DOHH2 (cell line): ENCODE data around the gene TULP4.
A peak's percentile ranks its signal among the peaks of the same experiment; 100 is the strongest.

Source experiments
- H3F3A ChIP-seq: fragments of 200-600 bp; sonication (generic), shearing (Covaris generic); 2 replicates; pipeline ENCODE4 v1.6.0; 2016; ENCODE audit warnings: antibody characterized with exemption, mild to moderate bottlenecking; ENCODE audit not compliant: control insufficient read depth, insufficient read depth
- H3K27ac ChIP-seq: fragments of 200-600 bp; sonication (generic); 2 replicates; pipeline ENCODE4 v1.5.1; 2014; ENCODE audit warnings: low read depth, mild to moderate bottlenecking, low read length, moderate library complexity
- H3K27me3 ChIP-seq: fragments of 200-600 bp; sonication (generic); 2 replicates; pipeline ENCODE4 v1.6.1; 2014; ENCODE audit warnings: mild to moderate bottlenecking, low read length, mixed read lengths; ENCODE audit not compliant: control insufficient read depth
- H3K36me3 ChIP-seq: fragments of 200-600 bp; sonication (generic); 2 replicates; pipeline ENCODE4 v1.6.1; 2014; ENCODE audit warnings: mild to moderate bottlenecking, low read length, moderate library complexity, mixed read lengths; ENCODE audit not compliant: control insufficient read depth
- H3K4me1 ChIP-seq: fragments of 200-600 bp; sonication (generic); 2 replicates; pipeline ENCODE4 v1.6.1; 2014; ENCODE audit warnings: mild to moderate bottlenecking, low read length, mixed read lengths; ENCODE audit not compliant: control insufficient read depth
- H3K4me2 ChIP-seq: fragments of 200-600 bp; sonication (generic); 2 replicates; pipeline ENCODE4 v1.6.0; 2014; ENCODE audit warnings: mild to moderate bottlenecking, low read length, moderate library complexity
- H3K4me3 ChIP-seq: fragments of 200-600 bp; sonication (generic); 2 replicates; pipeline ENCODE4 v1.5.1; 2014; ENCODE audit warnings: mild to moderate bottlenecking, low read length, mixed read lengths
- H3K79me2 ChIP-seq: fragments of 200-600 bp; sonication (generic); 2 replicates; pipeline ENCODE4 v1.6.1; 2014; ENCODE audit warnings: mild to moderate bottlenecking, low read length, mixed read lengths; ENCODE audit not compliant: control insufficient read depth
- H3K9me2 ChIP-seq: fragments of 200-600 bp; sonication (generic); replicated peaks from 2 replicates; pipeline ENCODE4 v1.6.1; 2014; ENCODE audit warnings: mild to moderate bottlenecking, low read length, mixed read lengths; ENCODE audit not compliant: control insufficient read depth
- H3K9me3 ChIP-seq: fragments of 200-600 bp; sonication (generic); 2 replicates; pipeline ENCODE4 v1.6.1; 2014; ENCODE audit warnings: antibody characterized with exemption, low read length, mixed read lengths; ENCODE audit not compliant: control insufficient read depth, insufficient read depth
- H4K20me1 ChIP-seq: fragments of 200-600 bp; sonication (generic); 2 replicates; pipeline ENCODE4 v1.6.0; 2014; ENCODE audit warnings: low read depth, mild to moderate bottlenecking, antibody characterized with exemption, low read length, moderate library complexity; ENCODE audit not compliant: control insufficient read depth, insufficient read depth
- CTCF ChIP-seq: fragments of 200-600 bp; sonication (generic); IDR thresholded peaks from one replicate; pipeline ENCODE4 v1.5.1; 2014; ENCODE audit warnings: antibody characterized with exemption, mild to moderate bottlenecking, low read depth, low read length; ENCODE audit not compliant: poor library complexity, severe bottlenecking
- EZH2phosphoT487 ChIP-seq: fragments of 200-600 bp; sonication (generic); IDR thresholded peaks from 2 replicates; pipeline ENCODE4 v1.6.1; 2017; ENCODE audit warnings: borderline replicate concordance, mild to moderate bottlenecking, antibody characterized with exemption, low read length, moderate library complexity, mixed read lengths

TULP4 gene

GRCh38 chr6:158383542-158383941 is 71.3 kb downstream of the TULP4 start:
- Histone ChIP-seq H3K27ac (no peak overlapping the region), H3K4me1 (peaks cover 23% of the 10 kb centered on the region), H4K20me1 (0 out of 2 replicates have a peak, but pooled peaks cover 2% of the 10 kb centered on the region), H3F3A (no peaks in the 10 kb centered on the region; the same call in 1 of the 2 replicates), H3K27me3 (no peaks in the 10 kb centered on the region), H3K79me2 (peaks cover 43% of the 10 kb centered on the region), H3K4me2 (no peak overlapping the region), H3K9me2 (no peaks in the 10 kb centered on the region), H3K9me3 (no peaks in the 10 kb centered on the region), H3K4me3 (no peak overlapping the region), H3K36me3 (no peaks in the 10 kb centered on the region)
- TF ChIP-seq CTCF (no peak), EZH2phosphoT487 (no peak)

DNA sequence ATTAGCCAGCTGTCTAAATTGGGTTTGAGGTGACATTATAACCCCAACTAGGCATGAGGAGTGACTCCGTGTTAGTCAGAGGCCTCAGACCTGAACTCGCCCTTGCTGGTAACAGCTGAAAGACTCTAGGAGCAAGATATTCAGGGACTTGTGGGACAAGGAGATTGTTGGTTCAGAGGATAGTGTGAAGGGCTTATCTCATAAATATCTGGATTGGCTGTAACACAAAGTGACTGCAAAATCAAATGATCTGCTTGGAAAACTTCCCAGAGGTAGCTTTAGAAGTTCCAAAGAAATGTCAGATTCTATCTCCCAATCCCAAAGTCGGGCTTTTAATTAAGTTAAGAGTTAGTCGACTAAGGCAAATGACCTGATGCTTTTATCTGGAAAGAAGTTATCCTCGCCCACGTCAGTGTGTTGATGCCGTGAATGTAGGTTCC is 72.4 kb downstream of the TULP4 start:
- Histone ChIP-seq H3F3A (no peaks in the 10 kb centered on the region; the same call in 1 of the 2 replicates), H3K4me1 (peaks cover 15% of the 10 kb centered on the region), H3K4me2 (no peak overlapping the region), H3K4me3 (no peak overlapping the region), H3K9me2 (no peaks in the 10 kb centered on the region), H4K20me1 (0 out of 2 replicates have a peak, but pooled peaks cover 2% of the 10 kb centered on the region), H3K9me3 (no peaks in the 10 kb centered on the region), H3K79me2 (peaks cover 39% of the 10 kb centered on the region), H3K27ac (no peak overlapping the region), H3K27me3 (no peaks in the 10 kb centered on the region), H3K36me3 (no peaks in the 10 kb centered on the region)
- TF ChIP-seq CTCF (no peak), EZH2phosphoT487 (no peak)

GRCh38 chr6:158387036-158387435 is 74.8 kb downstream of the TULP4 start:
- H3K9me3 ChIP-seq: peaks cover 10% of the 10 kb centered on the region; the same call in 1 of the 2 replicates
- no peaks in the 10 kb centered on the region for H3F3A ChIP-seq
- H3K27ac ChIP-seq: no peak overlapping the region
- H4K20me1 ChIP-seq: 0 out of 2 replicates have a peak, but pooled peaks cover 2% of the 10 kb centered on the region
- H3K27me3 ChIP-seq: no peaks in the 10 kb centered on the region
- no peak overlapping the region for H3K4me2 ChIP-seq
- H3K79me2 ChIP-seq: peaks cover 25% of the 10 kb centered on the region
- H3K9me2 ChIP-seq: no peaks in the 10 kb centered on the region
- H3K4me3 ChIP-seq: no peak overlapping the region
- H3K4me1 ChIP-seq: peaks cover 6% of the 10 kb centered on the region; the same call in 1 of the 2 replicates
- TF ChIP-seq EZH2phosphoT487 (no peak), CTCF (peak; percentile 57)
- peaks cover 4% of the 10 kb centered on the region; the same call in 1 of the 2 replicates for H3K36me3 ChIP-seq
